Activated T-cell treated with anti-CD3 and anti-CD28 coated beads for 24 hours (primary cell): Measurements from ENCODE around the gene PLPPR2.
A peak's percentile ranks its signal among the peaks of the same experiment; 100 is the strongest.
"Not testable (repeated sequence)": the region's sequence is repeated elsewhere in the genome, so short reads cannot be mapped to it uniquely, and the experiment has no call there.

ENCODE experiments used
- DNase-seq: peaks from one replicate; pipeline ENCODE4 v3.0.0-alpha.2; 2020; ENCODE audit warnings: low read depth

PLPPR2 gene

DNA sequence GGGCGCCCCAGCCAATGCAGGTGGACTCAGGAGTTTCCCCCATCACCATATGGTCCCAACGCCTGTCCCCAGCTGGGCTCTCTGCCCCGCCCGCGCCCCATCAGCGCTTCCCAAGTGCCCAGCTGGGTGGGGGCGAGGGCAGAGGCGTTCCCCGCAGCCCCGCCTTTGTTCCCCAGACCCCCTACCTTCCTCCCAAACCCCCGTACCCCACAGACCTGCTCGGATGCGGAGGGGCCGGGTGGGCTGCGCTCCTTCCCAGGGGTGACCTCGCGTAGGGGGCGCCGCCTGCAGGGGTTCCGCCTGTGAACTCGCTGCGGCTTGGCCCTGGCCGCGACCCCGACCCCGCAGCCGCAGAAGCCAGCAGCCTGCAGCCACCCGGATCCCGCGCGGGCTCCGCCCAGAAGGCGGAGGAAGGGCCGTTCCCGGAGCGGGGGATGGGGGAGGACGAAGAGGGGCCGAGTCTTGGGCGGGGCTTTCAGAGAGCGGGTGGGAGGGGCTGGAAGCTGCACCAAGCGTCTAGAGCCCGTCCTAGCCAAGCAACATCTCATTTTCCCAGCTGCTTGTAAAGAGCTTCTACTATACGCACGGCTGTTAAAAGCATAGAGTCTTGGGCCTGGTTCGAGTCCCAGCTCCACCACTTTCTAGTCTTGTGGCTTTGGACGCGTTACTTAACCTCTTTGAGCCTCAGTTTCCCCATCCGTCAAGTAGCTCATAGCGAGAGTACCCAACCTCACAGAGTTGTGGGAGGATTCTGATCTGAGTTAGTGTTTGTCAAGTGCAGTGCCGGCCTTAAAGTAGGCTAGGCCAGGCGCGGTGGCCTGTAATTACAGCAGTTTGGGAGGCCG lies 15.8 kb upstream of the PLPPR2 start, which contains the start of gene RAB3D:
TSS of gene RAB3D (minus strand) at position 404 of the 845 bp plus-strand sequence. CDS start 2,258 bp downstream, outside the sequence.
- peak; percentile 79 for DNase-seq

DNA sequence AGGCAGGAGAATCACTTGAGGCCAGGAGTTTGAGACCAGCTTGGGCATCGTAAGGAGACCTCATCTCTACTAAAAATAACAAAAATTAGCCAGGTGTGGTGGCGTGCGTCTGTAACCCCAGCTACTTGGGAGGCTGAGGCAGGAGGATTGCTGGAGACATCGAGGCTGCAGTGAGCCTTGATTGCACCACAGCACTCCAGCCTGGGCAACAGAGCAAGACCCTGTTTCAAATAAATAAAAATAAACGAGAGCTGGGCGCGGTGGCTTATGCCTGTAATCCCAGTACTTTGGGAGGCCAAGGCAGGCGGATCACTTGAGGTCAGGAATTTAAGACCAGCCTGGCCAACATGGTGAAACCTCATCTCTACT lies 15.1 kb upstream of the PLPPR2 start:
- DNase-seq: not testable (repeated sequence)

DNA sequence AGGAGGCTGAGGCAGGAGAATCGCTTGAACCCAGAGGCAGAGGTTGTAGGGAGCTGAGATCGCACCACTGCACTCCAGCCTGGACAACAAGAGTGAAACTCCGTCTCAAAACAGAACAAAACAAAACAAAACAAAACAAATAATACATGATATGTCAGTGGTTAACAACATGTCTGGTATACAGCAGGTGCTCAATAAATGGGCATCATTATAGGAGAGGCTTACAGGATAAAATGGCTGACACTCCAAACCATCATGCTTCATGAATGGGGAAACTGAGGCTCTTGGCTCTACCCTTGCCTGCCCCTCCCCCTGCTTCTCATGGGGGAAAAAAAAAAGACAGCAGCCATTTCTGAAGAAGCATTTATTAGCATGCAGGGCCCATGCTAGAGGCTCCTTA lies 12.8 kb upstream of the PLPPR2 start:
- no peak for DNase-seq

DNA sequence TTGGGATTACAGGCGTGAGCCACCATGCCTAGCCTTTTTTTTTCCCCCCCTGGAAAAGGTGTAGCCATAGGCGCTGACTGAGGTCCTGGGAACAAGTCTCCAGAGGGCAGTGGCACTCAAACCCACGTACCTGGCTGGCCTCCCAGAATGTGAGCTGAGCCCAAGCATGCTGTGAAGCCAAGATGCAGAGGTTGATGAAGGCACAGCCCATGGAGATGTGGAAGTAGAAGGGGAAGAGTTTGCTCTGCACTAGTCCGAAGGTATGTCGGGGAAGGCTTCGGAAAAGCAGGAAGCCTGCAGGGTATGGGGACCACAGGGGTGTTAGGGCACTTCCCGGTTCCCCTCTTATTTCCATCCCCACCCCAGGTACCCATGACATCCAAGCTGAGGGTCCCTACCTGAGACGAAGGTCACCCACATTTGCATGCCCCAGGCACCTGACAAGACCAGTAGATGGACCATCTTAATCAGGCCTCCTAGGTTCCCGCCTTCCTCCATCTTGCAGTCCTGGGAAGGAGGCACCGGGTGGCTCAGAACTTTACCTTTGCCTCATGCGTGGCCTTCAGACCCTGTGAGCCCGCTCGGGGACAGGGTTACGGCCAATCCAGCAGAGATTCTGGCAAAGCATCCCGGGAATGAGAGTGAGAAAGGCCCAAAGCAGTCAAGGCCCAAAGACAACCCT lies 10.0 kb upstream of the PLPPR2 start:
- no peak for DNase-seq

DNA sequence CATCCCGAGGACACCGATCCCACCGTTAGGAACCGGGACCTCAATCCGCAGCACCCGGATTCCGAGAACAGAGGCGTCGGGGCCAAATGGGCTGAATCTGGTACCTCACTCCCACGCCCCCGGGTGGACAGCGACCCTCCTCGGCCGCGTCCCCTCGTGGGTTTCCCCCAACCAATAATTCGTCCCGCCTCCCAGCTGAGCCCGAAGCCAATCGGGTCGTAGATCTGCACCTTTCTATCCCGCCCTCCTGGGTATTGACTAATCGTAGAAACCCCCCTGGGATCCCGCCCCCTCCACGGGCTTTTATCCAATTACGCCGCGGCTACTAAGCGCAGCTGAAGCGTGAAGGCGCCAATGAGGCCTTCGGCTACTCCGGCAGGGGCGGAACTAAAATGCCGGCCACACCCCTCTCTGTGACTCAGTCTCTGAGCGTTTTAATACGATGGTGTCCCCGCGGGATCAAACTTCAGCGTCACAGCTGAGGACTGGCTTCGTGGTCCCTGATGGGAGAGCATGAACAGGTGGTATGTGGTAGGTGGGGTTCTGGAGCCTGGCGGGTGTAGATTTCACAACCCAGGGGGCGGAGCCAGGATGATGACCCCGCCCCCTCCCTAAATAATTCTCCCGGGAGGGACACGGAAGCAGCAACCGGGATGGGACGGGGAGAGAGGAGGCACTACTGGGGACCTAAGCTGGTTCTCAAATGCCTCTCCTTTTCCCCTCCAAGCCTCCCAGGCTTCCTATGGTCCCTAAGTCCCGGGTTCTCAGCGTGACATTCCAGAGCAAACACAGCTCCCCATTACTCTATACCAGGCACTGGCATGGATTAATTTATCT lies 8.9 kb upstream of the PLPPR2 start, which contains the start of the genes CCDC159 and TMEM205:
TSS of gene CCDC159 (plus strand) at position 416 of the 837 bp plus-strand sequence. CDS start at position 504, 88 bp downstream.
TSS of gene TMEM205 (minus strand) at position 165 of the 837 bp plus-strand sequence. CDS start 649 bp downstream, outside the sequence.
- DNase-seq: peak; percentile 98

DNA sequence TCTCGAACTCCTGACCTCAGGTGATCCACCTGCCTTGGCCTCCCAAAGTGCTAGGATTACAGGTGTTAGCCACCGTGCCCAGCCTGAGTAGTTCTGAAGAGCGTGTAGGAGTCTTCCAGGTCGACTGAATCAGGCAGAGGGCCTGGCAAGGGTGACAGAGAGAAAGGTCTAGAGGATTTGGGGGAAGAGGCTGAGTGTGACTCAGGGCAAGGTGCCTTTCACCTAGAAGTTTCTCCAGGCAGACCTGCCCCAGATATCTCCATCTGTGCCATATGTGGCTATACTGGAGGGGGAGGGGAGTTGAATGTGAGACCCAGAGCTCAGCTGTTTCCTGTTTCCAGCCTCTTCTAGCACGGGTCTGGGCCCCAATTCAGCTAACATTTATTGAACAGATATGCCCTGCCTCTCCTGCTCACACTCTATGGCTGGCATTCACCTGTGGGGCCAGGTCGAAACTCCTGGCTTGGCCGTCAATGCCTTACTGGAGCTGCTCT lies 7.6 kb upstream of the PLPPR2 start:
- no peak for DNase-seq

DNA sequence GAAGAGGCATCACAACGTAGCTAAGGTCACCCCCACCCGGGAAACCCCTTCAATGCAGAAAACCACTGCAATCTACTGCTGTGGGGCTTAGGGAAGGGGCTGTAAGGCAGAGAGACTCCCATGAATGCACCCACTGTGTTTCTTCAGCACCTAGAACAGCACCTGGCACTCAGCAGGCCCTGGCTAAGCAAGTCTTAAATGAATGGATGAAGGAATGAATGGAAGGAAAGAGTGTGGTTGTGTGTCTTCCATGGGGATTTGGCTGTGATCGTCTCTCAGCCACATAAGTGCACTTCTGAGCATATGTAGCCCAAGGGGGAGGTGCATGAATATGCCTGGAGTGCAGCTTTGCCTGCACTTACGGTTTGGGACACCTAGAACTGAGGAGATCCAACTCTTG lies 6.1 kb upstream of the PLPPR2 start:
- no peak for DNase-seq

DNA sequence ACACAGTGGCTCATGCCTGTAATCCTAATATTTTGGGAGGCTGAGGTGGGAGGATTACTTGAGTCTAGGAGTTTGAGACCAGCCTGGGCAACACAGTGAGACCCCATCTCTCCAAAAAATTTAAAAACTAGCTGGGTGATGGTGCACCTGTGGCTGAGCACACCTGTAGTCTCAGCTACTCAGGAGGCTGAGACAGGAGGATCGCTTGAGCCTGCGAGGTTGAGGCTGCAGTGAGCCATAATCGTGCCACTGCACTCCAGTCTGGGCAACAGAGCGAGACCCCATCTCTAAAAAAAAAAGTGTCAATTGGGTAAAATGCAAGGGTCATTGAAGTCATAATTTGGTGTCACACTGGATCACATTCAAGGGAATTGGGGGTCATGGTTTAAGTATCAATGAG lies 1.1 kb upstream of the PLPPR2 start:
- not testable (repeated sequence) for DNase-seq

DNA sequence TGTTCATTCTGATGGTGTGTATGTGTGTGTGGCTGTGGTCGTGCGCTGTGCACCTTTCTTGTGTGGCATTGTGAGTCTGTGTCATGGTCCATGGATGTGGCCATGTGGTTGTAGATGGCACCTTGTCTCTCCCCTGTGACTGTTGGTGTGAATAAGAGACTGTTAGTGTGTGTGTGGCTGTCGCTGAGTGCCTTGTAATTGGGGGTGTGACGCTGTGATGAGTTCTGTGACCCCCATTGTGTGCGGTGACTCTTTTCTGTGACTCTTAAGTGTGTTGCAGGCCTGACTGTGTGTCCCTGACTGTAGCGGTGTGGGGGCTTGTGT lies 804 bp downstream of the PLPPR2 start:
- no peak for DNase-seq

DNA sequence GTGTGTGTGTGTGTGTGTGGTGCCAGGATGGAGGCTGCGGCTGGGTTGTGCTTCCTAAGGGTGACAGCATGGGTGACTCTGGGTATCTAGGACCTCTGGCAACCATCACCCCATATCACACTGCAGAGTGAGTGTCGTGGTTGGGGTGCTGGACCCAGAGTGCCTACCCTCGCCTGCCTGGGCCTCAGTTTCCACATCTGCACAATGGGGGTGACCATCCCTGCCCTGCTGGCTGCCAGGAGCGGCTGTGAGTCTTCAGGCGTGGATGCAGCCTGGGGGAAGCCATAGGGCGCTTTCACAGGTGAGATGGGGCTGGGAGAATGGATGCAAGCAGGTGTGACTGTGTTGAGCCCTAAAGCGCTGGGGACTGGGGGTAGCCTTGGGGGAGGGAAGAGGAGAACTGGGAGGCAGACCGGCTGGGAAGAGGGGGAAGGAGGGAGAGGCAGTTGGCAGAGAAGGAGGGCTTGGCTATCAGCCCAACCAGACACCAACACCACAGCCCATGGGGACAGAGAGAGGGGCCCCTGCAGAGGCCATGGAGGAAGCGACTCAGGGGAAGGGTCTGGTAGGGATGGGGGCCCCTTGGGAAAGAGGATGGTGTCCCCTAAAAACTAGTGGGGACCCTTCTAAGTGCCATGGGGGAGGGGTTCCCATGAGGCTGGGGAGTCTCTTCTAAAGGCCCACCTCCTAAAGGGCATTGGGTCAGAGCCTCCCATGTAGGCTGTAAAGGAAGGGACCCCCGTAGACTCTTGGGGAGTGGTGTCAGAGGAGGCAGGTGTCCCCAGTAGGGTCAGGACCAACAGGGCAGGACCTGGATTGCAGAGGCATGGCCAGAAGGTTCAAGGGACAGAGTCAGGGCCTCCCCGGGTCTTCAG lies 1.7 kb downstream of the PLPPR2 start:
- no peak for DNase-seq

DNA sequence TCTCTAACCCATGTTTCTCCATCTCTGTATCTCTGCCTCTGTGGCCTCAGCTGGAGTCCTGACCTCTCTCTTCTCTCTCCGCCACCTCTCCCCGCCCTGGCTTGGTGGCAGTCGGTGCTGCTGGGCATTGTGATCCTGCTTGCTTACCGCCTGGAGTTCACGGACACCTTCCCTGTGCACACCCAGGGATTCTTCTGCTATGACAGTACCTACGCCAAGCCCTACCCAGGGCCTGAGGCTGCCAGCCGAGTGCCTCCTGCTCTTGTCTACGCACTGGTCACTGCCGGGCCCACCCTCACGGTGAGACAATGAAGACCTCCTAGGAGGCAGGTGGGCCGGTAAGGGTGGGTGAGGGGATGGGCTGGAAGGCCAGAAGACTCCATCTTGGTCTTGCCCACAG lies 4.2 kb downstream of the PLPPR2 start:
- DNase-seq: no peak

DNA sequence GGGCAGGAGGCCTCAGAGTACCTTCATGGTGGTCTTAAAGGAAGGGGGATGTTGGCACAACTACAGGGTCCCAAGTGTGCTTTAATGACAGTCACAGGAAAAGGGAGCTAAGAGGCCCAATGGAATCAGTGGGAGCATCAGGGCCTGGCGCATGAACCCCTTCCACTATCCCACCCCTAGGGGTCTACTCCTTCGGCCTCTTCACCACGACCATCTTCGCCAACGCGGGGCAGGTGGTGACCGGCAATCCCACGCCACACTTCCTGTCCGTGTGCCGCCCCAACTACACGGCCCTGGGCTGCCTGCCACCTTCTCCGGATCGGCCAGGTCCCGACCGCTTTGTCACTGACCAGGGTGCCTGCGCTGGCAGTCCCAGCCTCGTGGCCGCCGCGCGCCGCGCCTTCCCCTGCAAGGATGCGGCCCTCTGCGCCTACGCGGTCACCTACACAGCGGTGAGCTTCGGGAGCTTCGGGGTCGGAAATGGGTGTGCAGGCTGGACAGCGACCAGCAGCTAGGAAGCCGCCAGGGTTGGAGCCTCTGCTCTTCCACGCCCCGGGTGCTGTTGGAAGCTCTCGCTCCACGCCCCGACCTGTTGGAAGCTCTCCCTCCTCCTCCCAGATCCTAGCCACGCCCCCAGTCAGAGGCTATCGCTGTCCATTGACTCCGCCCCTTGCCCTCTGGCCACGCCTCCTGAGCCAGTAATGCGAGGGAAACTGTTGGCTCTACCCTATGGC lies 6.0 kb downstream of the PLPPR2 start:
- DNase-seq: no peak

DNA sequence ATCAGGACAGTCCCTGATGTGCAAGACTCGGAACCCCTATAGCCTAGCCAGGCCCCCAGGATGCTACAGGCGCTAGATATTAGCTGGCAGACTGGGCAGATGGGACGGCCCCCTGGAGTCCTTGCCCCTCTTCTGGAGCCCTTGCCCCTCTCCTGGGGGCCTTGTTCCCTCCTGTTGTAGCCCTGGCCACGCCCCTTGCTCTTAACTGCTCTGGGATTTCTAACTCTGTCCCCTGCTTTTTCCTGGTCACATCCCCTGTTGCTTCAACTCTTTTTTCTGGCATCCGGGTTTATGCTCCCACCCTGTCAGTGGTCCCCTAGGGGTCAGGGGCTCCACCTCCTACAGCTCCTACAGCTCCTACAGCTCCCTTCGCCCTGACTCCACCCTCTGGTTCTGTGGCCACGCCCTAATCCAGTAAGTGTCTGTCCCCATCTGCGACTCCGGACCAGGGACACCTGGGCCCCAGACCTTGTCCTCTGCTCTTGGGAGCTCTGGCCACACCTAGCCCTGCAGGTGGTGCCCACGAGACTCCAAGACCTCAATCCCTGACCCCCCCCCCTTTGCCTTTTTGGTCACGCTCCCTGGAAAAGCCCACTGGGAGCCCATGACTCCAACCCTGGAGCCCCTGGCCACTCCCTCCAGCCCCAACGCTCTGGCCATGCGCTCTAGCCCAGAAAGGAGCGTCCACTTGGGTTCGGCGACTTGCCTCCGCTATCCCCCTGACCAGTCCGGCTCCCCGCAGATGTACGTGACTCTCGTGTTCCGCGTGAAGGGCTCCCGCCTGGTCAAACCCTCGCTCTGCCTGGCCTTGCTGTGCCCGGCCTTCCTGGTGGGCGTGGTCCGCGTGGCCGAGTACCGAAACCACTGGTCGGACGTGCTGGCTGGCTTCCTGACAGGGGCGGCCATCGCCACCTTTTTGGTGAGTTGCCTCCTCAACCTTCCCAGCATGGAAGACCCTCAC lies 6.8 kb downstream of the PLPPR2 start:
- DNase-seq: no peak

DNA sequence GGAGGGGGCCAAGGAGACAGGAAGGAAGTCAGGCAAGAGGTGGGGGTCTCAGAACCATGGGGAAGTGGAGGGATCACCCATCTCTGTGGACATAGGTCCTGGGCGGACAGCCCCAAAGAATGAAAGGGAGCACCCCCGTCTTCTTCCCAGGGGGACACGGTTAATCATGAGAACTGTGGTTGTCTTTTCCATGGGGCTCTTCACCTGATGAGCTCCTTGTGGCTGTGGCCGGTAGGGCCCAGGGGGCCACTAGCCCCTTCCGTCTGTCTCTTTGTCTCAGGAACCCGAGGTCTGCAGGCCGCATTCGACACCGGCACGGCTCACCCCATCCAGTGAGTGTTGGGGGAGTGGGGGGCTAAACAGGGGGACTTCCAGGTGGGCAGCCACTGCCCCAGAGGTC lies 8.6 kb downstream of the PLPPR2 start:
- DNase-seq: no peak

DNA sequence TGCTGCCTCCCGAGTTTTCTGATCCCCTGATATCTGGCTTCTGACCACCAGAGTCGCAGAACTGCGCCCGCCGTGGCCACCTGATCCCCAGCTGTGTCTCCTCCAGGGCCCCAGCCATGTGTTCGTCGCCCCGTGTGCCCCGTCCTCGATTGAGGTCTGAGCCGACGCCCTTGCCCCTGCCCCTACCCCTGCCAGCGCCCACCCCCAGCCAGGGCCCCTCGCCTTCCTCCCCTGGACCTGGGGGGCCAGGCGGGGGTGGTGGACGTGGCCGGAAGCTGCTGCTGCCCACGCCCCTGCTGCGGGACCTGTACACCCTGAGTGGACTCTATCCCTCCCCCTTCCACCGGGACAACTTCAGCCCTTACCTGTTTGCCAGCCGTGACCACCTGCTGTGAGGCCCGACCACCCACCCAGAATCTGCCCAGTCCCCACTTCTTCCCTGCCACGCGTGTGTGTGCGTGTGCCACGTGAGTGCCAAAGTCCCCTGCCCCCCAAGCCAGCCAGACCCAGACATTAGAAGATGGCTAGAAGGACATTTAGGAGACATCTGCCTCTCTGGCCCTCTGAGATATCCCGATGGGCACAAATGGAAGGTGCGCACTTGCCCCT lies 9.2 kb downstream of the PLPPR2 start:
- DNase-seq: no peak

DNA sequence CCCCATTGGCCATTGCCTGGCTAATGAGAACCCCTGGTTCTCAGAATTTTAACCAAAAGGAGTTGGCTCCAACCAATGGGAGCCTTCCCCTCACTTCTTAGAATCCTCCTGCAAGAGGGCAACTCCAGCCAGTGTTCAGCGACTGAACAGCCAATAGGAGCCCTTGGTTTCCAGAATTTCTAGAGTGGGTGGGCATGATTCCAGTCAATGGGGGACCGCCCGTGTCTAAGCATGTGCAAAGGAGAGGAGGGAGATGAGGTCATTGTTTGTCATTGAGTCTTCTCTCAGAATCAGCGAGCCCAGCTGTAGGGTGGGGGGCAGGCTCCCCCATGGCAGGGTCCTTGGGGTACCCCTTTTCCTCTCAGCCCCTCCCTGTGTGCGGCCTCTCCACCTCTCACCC lies 9.7 kb downstream of the PLPPR2 start:
- no peak for DNase-seq

DNA sequence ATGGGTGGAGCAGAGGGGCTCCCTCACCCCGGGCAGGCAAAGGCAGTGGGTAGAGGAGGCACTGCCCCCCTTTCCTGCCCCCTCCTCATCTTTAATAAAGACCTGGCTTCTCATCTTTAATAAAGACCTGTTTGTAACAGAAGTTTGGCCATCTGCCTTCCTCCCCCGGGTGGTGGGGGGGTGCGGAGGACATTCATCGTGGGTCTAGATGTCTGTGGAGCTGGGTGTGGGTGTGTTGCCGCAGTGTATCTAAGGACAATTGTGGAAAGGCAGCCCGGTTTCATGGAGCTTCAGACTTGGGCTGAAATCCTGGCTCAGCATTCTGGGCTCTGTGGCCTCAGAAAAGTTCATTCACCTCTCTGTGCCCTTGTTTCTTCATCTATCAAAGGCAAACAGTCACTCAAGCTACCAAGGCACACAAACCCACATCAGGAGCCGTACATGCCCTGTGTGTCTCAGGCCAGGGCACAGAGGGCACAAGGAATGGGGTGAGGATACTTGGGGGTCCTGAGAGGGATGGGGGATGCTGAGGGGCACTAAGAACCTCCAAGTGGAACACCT lies 10.4 kb downstream of the PLPPR2 start:
- no peak for DNase-seq

DNA sequence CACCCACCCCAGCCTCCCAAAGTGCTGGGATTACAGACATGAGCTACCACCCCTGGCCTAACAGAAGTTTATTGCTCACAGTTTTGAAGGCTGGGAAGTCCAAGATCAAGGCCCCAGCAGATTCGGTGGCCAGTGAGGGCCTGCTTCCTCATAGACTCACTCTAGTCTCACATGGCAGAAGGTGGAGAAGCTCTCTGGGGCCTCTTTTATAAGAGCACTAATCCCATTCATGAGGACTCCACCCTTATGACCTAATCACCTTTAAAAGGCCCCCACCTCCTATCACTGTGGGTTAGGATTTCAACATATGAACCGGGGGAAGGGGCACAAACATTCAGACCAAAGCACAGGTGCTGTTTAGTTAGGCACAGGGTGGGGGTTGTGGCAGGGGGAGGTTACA lies 12.3 kb downstream of the PLPPR2 start:
- no peak for DNase-seq

DNA sequence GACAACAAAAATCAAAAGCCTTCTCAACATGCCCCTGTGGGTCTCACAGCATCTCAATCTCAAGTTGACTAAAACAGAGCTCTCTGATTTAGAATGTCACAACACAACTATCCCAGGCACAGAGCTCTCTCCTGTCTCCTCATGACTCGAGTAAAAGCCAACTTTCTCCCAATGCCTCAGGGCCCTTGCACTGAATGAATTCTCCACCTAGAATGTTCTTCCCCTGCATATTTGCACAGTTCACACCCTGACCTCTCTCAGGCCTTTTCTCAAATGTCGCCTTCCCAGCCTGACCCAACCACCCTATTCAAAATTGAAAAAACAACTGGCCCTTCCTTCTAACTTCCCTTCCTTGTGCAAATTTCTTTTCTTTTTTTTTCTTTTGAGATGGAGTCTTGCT lies 15.5 kb downstream of the PLPPR2 start:
- no peak for DNase-seq
